HG03521 (cell line): ENCODE results near the gene CDC42SE2.
"Not testable (repeated sequence)": the region's sequence is repeated elsewhere in the genome, so short reads cannot be mapped to it uniquely, and the experiment has no call there.

Experiments used
- ATAC-seq: cut with Tn5 transposase; IDR thresholded peaks from one replicate; pipeline ENCODE4 v1.9.1; 2021; ENCODE audit warnings: mild to moderate bottlenecking, moderate library complexity; ENCODE audit not compliant: unreplicated experiment

Gene CDC42SE2

GRCh38 chr5:131363811-131364506 is 100.1 kb downstream of the CDC42SE2 start:
- ATAC-seq = no peak

GRCh38 chr5:131364507-131365050 is 100.7 kb downstream of the CDC42SE2 start:
- ATAC-seq = no peak

GRCh38 chr5:131366428-131366827 is 102.6 kb downstream of the CDC42SE2 start:
- ATAC-seq = no peak

GRCh38 chr5:131367219-131367860 is 103.5 kb downstream of the CDC42SE2 start:
- ATAC-seq = no peak

GRCh38 chr5:131368866-131369265 is 105.0 kb downstream of the CDC42SE2 start:
- no peak for ATAC-seq

- ATAC-seq = no peak
Measured at GRCh38 chr5:131369558-131369957, 105.7 kb downstream of the CDC42SE2 start.

GRCh38 chr5:131371835-131372234 is 108.0 kb downstream of the CDC42SE2 start:
- ATAC-seq = no peak

- no peak for ATAC-seq
Measured at GRCh38 chr5:131373265-131373664, 109.4 kb downstream of the CDC42SE2 start.

GRCh38 chr5:131375351-131375750 is 111.5 kb downstream of the CDC42SE2 start:
- ATAC-seq = peak; percentile 34

- ATAC-seq = no peak
Measured at GRCh38 chr5:131377346-131377745, 113.5 kb downstream of the CDC42SE2 start.

- ATAC-seq = no peak
Measured at GRCh38 chr5:131377785-131378325, 114.0 kb downstream of the CDC42SE2 start.

GRCh38 chr5:131378721-131379541 is 115.1 kb downstream of the CDC42SE2 start:
- ATAC-seq = peak; percentile 20

- peak; percentile 26 for ATAC-seq
Measured at GRCh38 chr5:131379723-131380122, 115.9 kb downstream of the CDC42SE2 start.

- ATAC-seq = not testable (repeated sequence)
Measured at GRCh38 chr5:131380238-131380637, 116.4 kb downstream of the CDC42SE2 start.

GRCh38 chr5:131381021-131381420 is 117.2 kb downstream of the CDC42SE2 start:
- no peak for ATAC-seq

- ATAC-seq = peak; percentile 52
Measured at GRCh38 chr5:131381777-131382176, 117.9 kb downstream of the CDC42SE2 start.

GRCh38 chr5:131382407-131383395 is 118.8 kb downstream of the CDC42SE2 start:
- peak; percentile 53 for ATAC-seq

- no peak for ATAC-seq
Measured at GRCh38 chr5:131384173-131384572, 120.3 kb downstream of the CDC42SE2 start.

- ATAC-seq = no peak
Measured at GRCh38 chr5:131384616-131385214, 120.9 kb downstream of the CDC42SE2 start.
